Midbrain (tissue), 1 donor: ENCODE measurements around the gene GGCX.
"Not testable (repeated sequence)": the region's sequence is repeated elsewhere in the genome, so short reads cannot be mapped to it uniquely, and the experiment has no call there.

Experiments
- DNase-seq: peaks from one replicate; lab custom pipeline; 2025; lab: John Stamatoyannopoulos, UW

GGCX gene

DNA sequence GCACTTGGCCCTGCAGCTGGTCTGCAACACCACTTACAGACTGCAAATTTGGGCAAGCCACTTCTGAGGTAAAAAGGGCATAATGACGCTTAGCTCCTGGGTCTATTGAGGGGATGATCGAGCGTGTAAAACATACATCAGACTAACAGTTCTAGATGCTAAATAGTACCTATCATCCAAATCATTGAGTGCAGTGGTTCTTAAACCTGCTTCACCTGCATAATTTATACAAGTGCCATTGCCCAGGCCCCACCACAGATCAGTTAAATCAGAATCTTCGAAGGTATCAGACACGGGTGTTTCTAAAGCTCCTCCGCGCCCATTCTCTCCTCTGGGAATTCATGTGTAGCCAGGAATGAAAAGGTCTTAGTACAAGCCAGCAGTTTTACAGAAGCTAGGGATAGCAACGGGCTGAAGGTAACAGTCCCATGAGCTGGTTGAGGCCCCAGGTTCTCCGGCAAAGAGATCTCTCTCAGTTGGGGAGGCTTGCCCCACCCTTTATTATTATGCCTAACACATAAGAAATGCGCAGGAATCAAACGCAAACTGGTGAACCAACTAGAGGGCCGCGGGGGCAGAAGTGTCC lies 33.5 kb upstream of the GGCX start:
- DNase-seq, result peak; percentile 71

- no peak for DNase-seq
Observed at GRCh38 chr2:85593023-85593422, 31.7 kb upstream of the GGCX start.

DNA sequence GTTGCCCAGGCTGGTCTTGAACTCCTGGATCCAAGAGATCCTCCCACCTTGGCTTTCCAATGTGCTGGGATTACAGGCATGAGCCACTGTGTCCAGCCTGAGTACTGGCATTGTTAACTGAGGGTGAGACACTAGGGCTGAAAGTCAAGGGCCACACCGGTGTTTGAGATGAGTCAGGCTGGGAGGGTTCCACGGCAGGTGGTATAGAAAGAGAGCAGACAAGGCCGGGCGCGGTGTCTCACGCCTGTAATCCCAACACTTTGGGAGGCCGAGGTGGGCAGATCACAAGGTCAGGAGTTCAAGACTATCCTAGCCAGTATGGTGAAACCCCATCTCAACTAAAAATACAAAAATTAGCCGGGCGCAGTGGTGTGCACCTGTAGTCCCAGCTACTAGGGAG lies 31.0 kb upstream of the GGCX start:
- not testable (repeated sequence) for DNase-seq

DNA sequence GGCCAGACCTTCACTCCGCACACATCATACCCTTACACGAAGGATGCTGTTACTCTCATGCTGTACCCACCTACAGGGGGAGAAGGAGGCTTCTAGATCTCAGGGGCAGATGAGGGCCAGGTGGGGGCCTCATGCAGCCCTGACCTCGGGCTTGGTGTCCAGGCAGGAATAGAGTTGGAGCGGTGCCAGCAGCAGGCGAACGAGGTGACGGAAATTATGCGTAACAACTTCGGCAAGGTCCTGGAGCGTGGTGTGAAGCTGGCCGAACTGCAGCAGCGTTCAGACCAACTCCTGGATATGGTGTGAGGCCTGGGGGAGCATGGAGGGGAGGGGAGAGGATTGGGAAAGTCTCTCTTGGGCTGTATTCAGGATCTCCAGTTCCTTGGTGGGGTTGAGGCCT lies 30.3 kb upstream of the GGCX start:
- DNase-seq, result no peak

GRCh38 chr2:85590950-85591349 lies 29.7 kb upstream of the GGCX start:
- no peak for DNase-seq

DNA sequence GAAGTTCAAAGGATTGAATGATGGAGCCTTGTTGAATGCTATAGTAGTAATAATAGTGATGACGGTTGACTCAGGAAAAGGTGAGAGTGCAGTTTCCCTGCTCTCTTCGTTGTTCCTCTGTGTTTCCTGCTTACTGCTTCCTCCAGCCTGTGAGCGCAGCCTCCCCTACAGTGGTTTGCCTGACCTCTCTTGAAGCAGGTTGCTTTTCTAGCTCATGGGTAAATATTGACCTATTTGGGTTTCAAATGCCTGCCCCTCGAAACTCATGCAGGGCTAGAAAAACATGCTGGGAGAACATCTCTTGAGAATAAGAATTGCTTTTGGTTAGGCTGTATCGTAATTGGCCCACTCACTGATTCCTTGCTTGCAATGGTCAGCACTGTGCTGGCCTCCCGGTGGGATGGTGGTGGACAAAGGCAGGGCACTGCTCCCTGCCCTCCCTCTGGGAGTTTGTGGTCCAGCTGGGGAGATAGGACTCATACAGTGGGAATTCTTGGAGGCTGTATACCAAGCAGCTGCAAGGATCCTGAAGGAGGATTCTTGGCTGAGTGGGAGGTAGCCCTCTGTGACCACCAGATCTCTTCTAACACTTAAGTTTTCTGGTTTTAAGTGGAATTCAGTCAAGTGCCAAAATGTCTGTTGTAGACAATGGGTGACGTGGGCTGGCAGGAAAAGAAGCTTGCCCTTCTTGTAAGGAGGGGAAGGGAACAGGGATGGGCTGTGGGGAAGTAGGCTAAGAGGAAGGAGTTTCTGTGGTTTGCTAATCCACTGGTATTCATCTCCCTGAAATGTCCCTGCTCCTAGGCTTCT lies 28.9 kb upstream of the GGCX start:
- DNase-seq, result no peak

- no peak for DNase-seq
Observed at GRCh38 chr2:85589181-85589580, 27.9 kb upstream of the GGCX start.

DNA sequence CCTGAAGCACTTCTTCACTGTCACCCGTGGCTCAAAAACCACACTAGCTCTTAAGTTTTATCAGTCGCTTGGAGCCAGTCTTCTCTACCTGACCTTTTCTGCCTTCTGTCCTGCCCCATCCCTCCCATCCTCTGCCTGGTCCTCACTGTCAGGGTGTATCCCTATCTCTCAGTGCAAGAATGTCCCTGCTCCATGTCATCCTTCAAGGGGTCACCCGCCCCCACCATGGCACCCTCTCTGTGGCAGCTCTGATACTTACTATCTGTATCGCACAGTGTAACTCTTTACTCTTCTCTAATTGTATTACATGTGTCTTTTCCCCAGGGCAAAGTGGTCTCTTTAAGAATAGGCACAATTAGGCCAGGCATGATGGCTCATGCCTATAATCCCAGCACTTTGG lies 27.4 kb upstream of the GGCX start:
- DNase-seq, result no peak

GRCh38 chr2:85588236-85588635 lies 26.9 kb upstream of the GGCX start:
- no peak for DNase-seq

- DNase-seq, result no peak
Observed at GRCh38 chr2:85585781-85586105, 24.4 kb upstream of the GGCX start.

- no peak for DNase-seq
Observed at GRCh38 chr2:85584857-85585780, 23.8 kb upstream of the GGCX start.

- no peak for DNase-seq
Observed at GRCh38 chr2:85584354-85584856, 23.1 kb upstream of the GGCX start, which contains the start of gene VAMP5. Gene VAMP5 (plus strand): TSS chr2:85584431. CDS start chr2:85584491, 60 bp downstream.

DNA sequence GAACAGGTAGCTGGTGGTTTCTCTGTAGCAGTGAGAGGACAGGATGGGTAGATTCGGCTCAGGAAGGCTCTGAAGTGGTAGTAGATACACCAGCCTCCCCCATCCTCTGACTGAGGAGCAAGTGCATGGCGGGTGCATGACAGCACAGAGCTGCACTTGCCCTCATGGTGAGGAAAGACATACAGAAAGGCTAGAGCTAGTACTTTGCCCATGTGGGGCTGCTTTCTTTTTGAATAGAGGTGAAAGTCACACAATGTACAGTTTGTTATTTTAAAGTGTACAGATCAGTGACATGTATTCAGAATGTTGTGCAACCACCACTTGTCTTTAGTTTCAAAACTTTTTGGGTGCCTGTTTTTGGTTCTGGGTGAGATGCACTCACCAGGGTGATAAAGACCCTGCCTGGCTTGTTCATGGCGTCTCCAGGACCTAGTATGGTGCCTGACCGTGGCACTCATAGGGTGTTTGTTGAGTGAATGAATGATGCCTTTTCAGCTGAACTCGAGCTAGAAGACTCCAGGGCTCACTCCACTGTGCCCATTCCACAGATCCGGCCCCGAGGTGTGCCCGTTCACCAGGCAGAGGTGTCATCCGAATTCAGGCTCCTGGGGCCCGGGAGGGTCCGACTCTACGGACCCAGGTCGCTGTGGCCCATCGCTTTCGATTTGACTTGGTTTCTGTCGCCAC lies 22.5 kb upstream of the GGCX start:
- no peak for DNase-seq

GRCh38 chr2:85582492-85582891 lies 21.2 kb upstream of the GGCX start:
- no peak for DNase-seq

DNA sequence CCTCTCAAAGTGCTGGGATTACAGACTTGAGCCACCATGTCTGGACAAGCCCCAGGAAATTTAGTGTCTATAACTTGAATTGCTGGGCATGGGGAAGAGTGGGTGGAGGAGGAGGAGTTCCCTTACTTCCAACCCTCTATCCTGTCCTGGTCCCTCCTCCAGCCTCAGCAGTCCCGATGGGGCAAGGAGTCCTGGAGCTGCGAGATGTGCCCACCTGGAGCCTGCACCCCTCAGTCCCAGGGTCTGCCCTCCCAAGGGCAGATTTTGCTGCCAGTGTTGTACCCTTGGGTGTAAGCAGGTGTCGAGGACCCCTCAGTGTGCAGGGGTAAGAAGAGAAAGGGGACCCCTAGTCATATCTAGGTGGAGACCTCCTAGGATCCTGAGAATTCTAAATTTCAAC lies 18.9 kb upstream of the GGCX start:
- DNase-seq, result no peak

DNA sequence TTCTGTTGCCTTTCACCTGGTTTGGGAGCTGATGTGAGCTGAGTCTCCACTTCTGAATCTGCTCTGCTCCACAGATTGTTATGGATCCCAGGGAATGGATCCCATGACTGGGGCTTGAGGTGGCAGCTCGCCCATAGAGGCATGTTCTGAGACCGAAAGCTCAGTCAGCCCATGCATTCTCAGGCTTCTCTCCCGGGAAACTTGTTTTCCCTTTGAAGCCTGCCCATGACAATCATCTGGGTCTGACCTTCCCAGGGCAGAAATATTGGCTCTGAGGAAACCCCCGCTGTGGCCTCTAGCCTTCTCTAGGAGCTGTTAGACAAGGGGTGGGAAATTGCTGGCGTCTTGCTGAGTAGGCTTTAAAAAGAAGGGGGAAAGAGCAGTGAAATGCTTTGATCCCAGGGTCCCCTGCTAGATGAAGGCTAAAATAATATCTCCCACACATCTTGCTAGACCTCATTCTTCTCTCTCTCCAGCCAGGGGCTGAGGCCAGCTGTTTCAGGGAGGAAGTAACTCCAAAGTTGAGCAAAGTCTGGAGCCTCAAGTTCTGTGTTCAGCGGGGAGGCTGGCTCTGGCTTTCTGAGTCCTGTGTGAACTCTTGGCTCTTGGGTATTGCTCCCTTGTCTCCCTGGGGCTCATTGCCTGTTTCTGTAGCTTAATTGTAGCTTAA lies 18.1 kb upstream of the GGCX start:
- no peak for DNase-seq

- no peak for DNase-seq
Observed at GRCh38 chr2:85578243-85579180, 17.2 kb upstream of the GGCX start.

GRCh38 chr2:85577386-85578242 lies 16.3 kb upstream of the GGCX start, which contains the start of gene VAMP8:
Gene VAMP8 (plus strand): TSS chr2:85577586. CDS start chr2:85577647, 61 bp downstream.
- DNase-seq, result no peak

DNA sequence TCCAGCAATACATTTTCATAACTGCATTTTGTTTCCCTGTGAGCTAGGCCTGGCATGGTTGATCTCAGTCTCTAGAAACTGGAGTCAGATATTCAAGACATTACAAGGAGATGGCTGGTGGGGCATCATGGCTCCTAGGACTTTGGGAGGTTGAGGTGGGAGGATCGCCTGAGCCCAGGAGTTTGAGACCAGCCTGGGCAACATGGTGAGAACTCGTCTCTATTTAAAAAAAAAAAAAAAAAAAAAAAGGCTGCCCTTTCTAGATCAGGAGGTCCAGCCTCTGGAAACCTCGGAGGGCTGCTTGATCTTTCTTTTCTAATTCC lies 15.7 kb upstream of the GGCX start:
- DNase-seq, result no peak
